NCI-H2107 treated with DMSO at 0.1 percent for 48 hours (cell line): Measurements from ENCODE around the gene ANKRD60.
A peak's percentile ranks its signal among the peaks of the same experiment; 100 is the strongest.

Experiments
- DNase-seq: peaks from one replicate; lab custom pipeline; 2025; ENCODE audit not compliant: unreplicated experiment; lab: John Stamatoyannopoulos, UW

The ANKRD60 gene

GRCh38 chr20:58224974-58225373 lies 3.5 kb downstream of the ANKRD60 start:
- DNase-seq, result no peak

GRCh38 chr20:58224097-58224496 lies 4.4 kb downstream of the ANKRD60 start:
- DNase-seq, result no peak

- DNase-seq, result no peak
Observed at GRCh38 chr20:58223358-58223941, 5.0 kb downstream of the ANKRD60 start.

- no peak for DNase-seq
Observed at GRCh38 chr20:58222446-58222845, 6.0 kb downstream of the ANKRD60 start.

- no peak for DNase-seq
Observed at GRCh38 chr20:58219342-58219700, 9.1 kb downstream of the ANKRD60 start.

GRCh38 chr20:58218665-58219341 lies 9.7 kb downstream of the ANKRD60 start:
- no peak for DNase-seq

GRCh38 chr20:58216334-58216733 lies 12.1 kb downstream of the ANKRD60 start:
- DNase-seq, result no peak

- no peak for DNase-seq
Observed at GRCh38 chr20:58215116-58215515, 13.3 kb downstream of the ANKRD60 start.

- DNase-seq, result no peak
Observed at GRCh38 chr20:58214310-58214709, 14.1 kb downstream of the ANKRD60 start.

GRCh38 chr20:58213716-58214115 lies 14.7 kb downstream of the ANKRD60 start:
- DNase-seq, result no peak

GRCh38 chr20:58213121-58213520 lies 15.3 kb downstream of the ANKRD60 start:
- DNase-seq, result no peak

GRCh38 chr20:58212636-58213035 lies 15.8 kb downstream of the ANKRD60 start:
- no peak for DNase-seq

- DNase-seq, result no peak
Observed at GRCh38 chr20:58210398-58210747, 18.1 kb downstream of the ANKRD60 start.

- peak; percentile 46 for DNase-seq
Observed at GRCh38 chr20:58209652-58210397, 18.6 kb downstream of the ANKRD60 start.

GRCh38 chr20:58208944-58209343 lies 19.5 kb downstream of the ANKRD60 start:
- DNase-seq, result no peak

GRCh38 chr20:58205850-58206249 lies 22.6 kb downstream of the ANKRD60 start:
- no peak for DNase-seq

- no peak for DNase-seq
Observed at GRCh38 chr20:58202044-58202443, 26.4 kb downstream of the ANKRD60 start.

GRCh38 chr20:58201616-58202015 lies 26.8 kb downstream of the ANKRD60 start:
- no peak for DNase-seq

- DNase-seq, result no peak
Observed at GRCh38 chr20:58199469-58199868, 29.0 kb downstream of the ANKRD60 start.

GRCh38 chr20:58198901-58199355 lies 29.5 kb downstream of the ANKRD60 start:
- no peak for DNase-seq

GRCh38 chr20:58198384-58198783 lies 30.1 kb downstream of the ANKRD60 start:
- no peak for DNase-seq

- no peak for DNase-seq
Observed at GRCh38 chr20:58197185-58197469, 31.3 kb downstream of the ANKRD60 start.
